Activated CD4-positive, alpha-beta T cell treated with anti-CD3 and anti-CD28 coated beads, Interleukin-2, amount 10 ng/mL, durations not matched to agents 24 days and 14 days (primary cell): ENCODE results near the gene CDKAL1. TPM values are rescaled to one million over a fixed set of nuclear protein-coding genes. Genes with fewer than 3 reads are reported as not detected.

Source experiments
- DNase-seq: peaks from one replicate; pipeline ENCODE4 v3.0.0; 2022
- H3K27ac Mint-ChIP-seq: one replicate; pipeline ENCODE4 v1.8.0; 2022; ENCODE audit warnings: mild to moderate bottlenecking, mixed read lengths
- H3K27me3 Mint-ChIP-seq: one replicate; pipeline ENCODE4 v1.8.0; 2022; ENCODE audit warnings: mixed read lengths
- H3K36me3 Mint-ChIP-seq: one replicate; pipeline ENCODE4 v1.8.0; 2022; ENCODE audit warnings: low read depth, mild to moderate bottlenecking, mixed read lengths
- H3K4me1 Mint-ChIP-seq: one replicate; pipeline ENCODE4 v1.8.0; 2021; ENCODE audit warnings: mixed read lengths
- H3K4me3 Mint-ChIP-seq: one replicate; pipeline ENCODE4 v1.8.0; 2022; ENCODE audit warnings: mild to moderate bottlenecking, moderate library complexity, mixed read lengths
- H3K9me3 Mint-ChIP-seq: one replicate; pipeline ENCODE4 v1.8.0; 2021; ENCODE audit warnings: mixed read lengths
- intact Hi-C: fragments of 100-400 bp; cut with micrococcal nuclease; formaldehyde crosslinking; loops from one replicate; pipeline ENCODE4 v1.15.1; 2023
- total RNA-seq: library from RNA; stranded (reverse); gene quantifications from 2 replicates; pipeline ENCODE4 v1.2.3, GENCODE V29; 2022

Gene CDKAL1
- total RNA-seq, 1 donor from 2014 or later: 29.1 TPM

- DNase-seq: no peak
- Mint-ChIP-seq H3K9me3 (peaks cover 1% of the 10 kb centered on the region), H3K27me3 (no peaks in the 10 kb centered on the region), H3K4me3 (no peak overlapping the region), H3K4me1 (peaks cover 4% of the 10 kb centered on the region), H3K36me3 (no peaks in the 10 kb centered on the region), H3K27ac (no peak overlapping the region)
- intact Hi-C loops: no loop called here
Observed at GRCh38 chr6:20949138-20949537, 414.9 kb downstream of the CDKAL1 start.

GRCh38 chr6:20952699-20953474 is 418.6 kb downstream of the CDKAL1 start:
- no peak overlapping the region for H3K27ac Mint-ChIP-seq
- no peak for DNase-seq
- intact Hi-C loops: no loop called here
- H3K9me3 Mint-ChIP-seq: no peaks in the 10 kb centered on the region
- no peaks in the 10 kb centered on the region for H3K4me1 Mint-ChIP-seq
- H3K36me3 Mint-ChIP-seq: peaks cover 11% of the 10 kb centered on the region
- H3K4me3 Mint-ChIP-seq: no peak overlapping the region
- no peaks in the 10 kb centered on the region for H3K27me3 Mint-ChIP-seq

- intact Hi-C loops: no loop called here
- H3K36me3 Mint-ChIP-seq: peaks cover 11% of the 10 kb centered on the region
- H3K27me3 Mint-ChIP-seq: no peaks in the 10 kb centered on the region
- no peaks in the 10 kb centered on the region for H3K4me1 Mint-ChIP-seq
- no peak overlapping the region for H3K27ac Mint-ChIP-seq
- H3K9me3 Mint-ChIP-seq: no peaks in the 10 kb centered on the region
- H3K4me3 Mint-ChIP-seq: no peak overlapping the region
- DNase-seq: no peak
Observed at GRCh38 chr6:20954315-20954714, 420.1 kb downstream of the CDKAL1 start.

- Mint-ChIP-seq H3K4me1 (no peaks in the 10 kb centered on the region), H3K9me3 (no peaks in the 10 kb centered on the region), H3K27ac (no peak overlapping the region), H3K27me3 (no peaks in the 10 kb centered on the region), H3K36me3 (peaks cover 11% of the 10 kb centered on the region), H3K4me3 (no peak overlapping the region)
- intact Hi-C loops: no loop called here
- DNase-seq: no peak
Observed at GRCh38 chr6:20955131-20955530, 420.9 kb downstream of the CDKAL1 start.

- Mint-ChIP-seq H3K9me3 (no peaks in the 10 kb centered on the region), H3K4me3 (no peak overlapping the region), H3K4me1 (no peaks in the 10 kb centered on the region), H3K27ac (no peak overlapping the region), H3K27me3 (no peaks in the 10 kb centered on the region), H3K36me3 (peaks cover 11% of the 10 kb centered on the region)
- DNase-seq: no peak
- intact Hi-C loops: no loop called here
Observed at GRCh38 chr6:20955751-20956150, 421.5 kb downstream of the CDKAL1 start.

- no peaks in the 10 kb centered on the region for H3K27me3 Mint-ChIP-seq
- H3K4me1 Mint-ChIP-seq: no peaks in the 10 kb centered on the region
- H3K27ac Mint-ChIP-seq: no peak overlapping the region
- no peak for DNase-seq
- no peak overlapping the region for H3K4me3 Mint-ChIP-seq
- no peaks in the 10 kb centered on the region for H3K9me3 Mint-ChIP-seq
- H3K36me3 Mint-ChIP-seq: peaks cover 11% of the 10 kb centered on the region
- intact Hi-C loops: no loop called here
Observed at GRCh38 chr6:20960067-20960466, 425.8 kb downstream of the CDKAL1 start.

- intact Hi-C loops: no loop called here
- Mint-ChIP-seq H3K36me3 (peaks cover 10% of the 10 kb centered on the region), H3K4me1 (no peaks in the 10 kb centered on the region)
Observed at GRCh38 chr6:20965276-20965675, 431.0 kb downstream of the CDKAL1 start.

GRCh38 chr6:20965915-20966314 is 431.7 kb downstream of the CDKAL1 start:
- Mint-ChIP-seq H3K4me1 (no peaks in the 10 kb centered on the region), H3K36me3 (peaks cover 10% of the 10 kb centered on the region), H3K9me3 (peaks cover 9% of the 10 kb centered on the region), H3K27me3 (no peaks in the 10 kb centered on the region), H3K27ac (no peak overlapping the region), H3K4me3 (no peak overlapping the region)
- DNase-seq: no peak
- intact Hi-C loops: no loop called here

More at GRCh38 chr6:20965276-20965675, 431.0 kb downstream of the CDKAL1 start:
- Mint-ChIP-seq H3K27me3 (no peaks in the 10 kb centered on the region), H3K27ac (no peak overlapping the region), H3K9me3 (peaks cover 9% of the 10 kb centered on the region), H3K4me3 (no peak overlapping the region)
- no peak for DNase-seq

- Mint-ChIP-seq H3K4me1 (no peaks in the 10 kb centered on the region), H3K36me3 (peaks cover 10% of the 10 kb centered on the region), H3K9me3 (peaks cover 9% of the 10 kb centered on the region), H3K27ac (no peak overlapping the region), H3K4me3 (no peak overlapping the region), H3K27me3 (no peaks in the 10 kb centered on the region)
- intact Hi-C loops: no loop called here
- no peak for DNase-seq
Observed at GRCh38 chr6:20969551-20969950, 435.3 kb downstream of the CDKAL1 start.

GRCh38 chr6:20976391-20976918 is 442.2 kb downstream of the CDKAL1 start:
- Mint-ChIP-seq H3K27me3 (no peaks in the 10 kb centered on the region), H3K4me1 (no peaks in the 10 kb centered on the region), H3K4me3 (no peak overlapping the region), H3K36me3 (peaks cover 3% of the 10 kb centered on the region), H3K9me3 (peaks cover 4% of the 10 kb centered on the region), H3K27ac (no peak overlapping the region)
- DNase-seq: no peak
- intact Hi-C loops: no loop called here

GRCh38 chr6:20978151-20978614 is 443.9 kb downstream of the CDKAL1 start:
- no peak for DNase-seq
- Mint-ChIP-seq H3K4me1 (no peaks in the 10 kb centered on the region), H3K27ac (no peak overlapping the region), H3K27me3 (no peaks in the 10 kb centered on the region), H3K9me3 (peaks cover 4% of the 10 kb centered on the region), H3K4me3 (no peak overlapping the region), H3K36me3 (peaks cover 3% of the 10 kb centered on the region)
- intact Hi-C loops: no loop called here

GRCh38 chr6:20979076-20979475 is 444.8 kb downstream of the CDKAL1 start:
- H3K4me3 Mint-ChIP-seq: no peak overlapping the region
- H3K27ac Mint-ChIP-seq: no peak overlapping the region
- intact Hi-C loops: no loop called here
- H3K4me1 Mint-ChIP-seq: no peaks in the 10 kb centered on the region
- H3K36me3 Mint-ChIP-seq: peaks cover 6% of the 10 kb centered on the region
- DNase-seq: no peak
- H3K27me3 Mint-ChIP-seq: no peaks in the 10 kb centered on the region
- peaks cover 10% of the 10 kb centered on the region for H3K9me3 Mint-ChIP-seq

GRCh38 chr6:20983961-20984360 is 449.7 kb downstream of the CDKAL1 start:
- Mint-ChIP-seq H3K9me3 (peaks cover 16% of the 10 kb centered on the region), H3K27ac (no peak overlapping the region), H3K4me1 (no peaks in the 10 kb centered on the region), H3K36me3 (peaks cover 6% of the 10 kb centered on the region), H3K4me3 (no peak overlapping the region), H3K27me3 (no peaks in the 10 kb centered on the region)
- intact Hi-C loops: no loop called here
- DNase-seq: no peak

- H3K27ac Mint-ChIP-seq: no peak overlapping the region
- intact Hi-C loops: no loop called here
- DNase-seq: no peak
- peaks cover 14% of the 10 kb centered on the region for H3K9me3 Mint-ChIP-seq
- peaks cover 3% of the 10 kb centered on the region for H3K36me3 Mint-ChIP-seq
- H3K4me1 Mint-ChIP-seq: no peaks in the 10 kb centered on the region
- no peak overlapping the region for H3K4me3 Mint-ChIP-seq
- no peaks in the 10 kb centered on the region for H3K27me3 Mint-ChIP-seq
Observed at GRCh38 chr6:20985821-20986220, 451.6 kb downstream of the CDKAL1 start.
